NCI-H1092 treated with DMSO at 0.1 percent for 48 hours (cell line): Measurements from ENCODE around the gene CEACAM8.
"Not testable (repeated sequence)": the region's sequence is repeated elsewhere in the genome, so short reads cannot be mapped to it uniquely, and the experiment has no call there.

Source experiments
- DNase-seq: peaks from one replicate; lab custom pipeline; 2025; lab: John Stamatoyannopoulos, UW

CEACAM8 gene

GRCh38 chr19:42573642-42574041 is 21.1 kb downstream of the CEACAM8 start:
- DNase-seq, result no peak

- DNase-seq, result no peak
These were observed 23.6 kb downstream of the CEACAM8 start for GRCh38 chr19:42571116-42571515.

GRCh38 chr19:42569193-42569592 is 25.5 kb downstream of the CEACAM8 start:
- no peak for DNase-seq

GRCh38 chr19:42568006-42568405 is 26.7 kb downstream of the CEACAM8 start:
- DNase-seq, result no peak

- no peak for DNase-seq
These were observed 27.2 kb downstream of the CEACAM8 start for GRCh38 chr19:42567567-42567966.

- DNase-seq, result peak; percentile 49
These were observed 31.1 kb downstream of the CEACAM8 start for GRCh38 chr19:42563352-42564210.

- no peak for DNase-seq
These were observed 33.2 kb downstream of the CEACAM8 start for GRCh38 chr19:42561512-42561911.

GRCh38 chr19:42560731-42561130 is 34.0 kb downstream of the CEACAM8 start:
- no peak for DNase-seq

GRCh38 chr19:42558450-42559150 is 36.1 kb downstream of the CEACAM8 start:
- DNase-seq, result no peak

GRCh38 chr19:42557386-42557871 is 37.3 kb downstream of the CEACAM8 start:
- not testable (repeated sequence) for DNase-seq

GRCh38 chr19:42555801-42556200 is 38.9 kb downstream of the CEACAM8 start:
- no peak for DNase-seq

- DNase-seq, result no peak
These were observed 39.4 kb downstream of the CEACAM8 start for GRCh38 chr19:42555317-42555716.

GRCh38 chr19:42554046-42554575 is 40.6 kb downstream of the CEACAM8 start:
- no peak for DNase-seq

GRCh38 chr19:42553292-42554045 is 41.3 kb downstream of the CEACAM8 start:
- DNase-seq, result no peak

GRCh38 chr19:42552086-42553065 is 42.3 kb downstream of the CEACAM8 start:
- DNase-seq, result no peak

- DNase-seq, result not testable (repeated sequence)
These were observed 44.2 kb downstream of the CEACAM8 start for GRCh38 chr19:42550521-42550920.

- not testable (repeated sequence) for DNase-seq
These were observed 45.7 kb downstream of the CEACAM8 start for GRCh38 chr19:42549067-42549466.

GRCh38 chr19:42548552-42548951 is 46.2 kb downstream of the CEACAM8 start:
- DNase-seq, result no peak

GRCh38 chr19:42547929-42548328 is 46.8 kb downstream of the CEACAM8 start:
- DNase-seq, result no peak

- DNase-seq, result no peak
These were observed 47.8 kb downstream of the CEACAM8 start for GRCh38 chr19:42546831-42547500.
